HepG2 (cell line): ENCODE measurements around the gene LRPAP1.

ENCODE experiments used
- SMARCE1 ChIP-seq: fragments of 450-650 bp; IDR thresholded peaks from 2 replicates; pipeline ENCODE4 v1.6.1; 2017; ENCODE audit warnings: borderline replicate concordance
- SP1 ChIP-seq, 2 experiments: fragments of 450-650 bp in 1 of 2; sonication (generic) in 1 of 2; formaldehyde crosslinking in 1 of 2; IDR thresholded peaks; 2 replicates each; pipeline versions ENCODE4 v1.4.0 to v1.6.1; 2016 to 2020; ENCODE audit warnings: missing genetic modification reagents in 1 of 2
- SP2 ChIP-seq: sonication (generic); formaldehyde crosslinking; IDR thresholded peaks from 2 replicates; pipeline ENCODE4 v1.5.1; 2020; ENCODE audit warnings: mild to moderate bottlenecking, missing genetic modification reagents
- TCF12 ChIP-seq, 2 experiments: fragments of 450-650 bp in 1 of 2; sonication (generic) in 1 of 2; formaldehyde crosslinking in 1 of 2; IDR thresholded peaks; 2 replicates each; pipeline versions ENCODE4 v1.6.1 to v1.8.0; 2017 to 2022; ENCODE audit warnings: antibody characterized with exemption in 1 of 2, mild to moderate bottlenecking in 1 of 2, missing genetic modification reagents in 1 of 2, moderate library complexity in 1 of 2
- ZNF33A ChIP-seq: sonication (generic); formaldehyde crosslinking; IDR thresholded peaks from 2 replicates; pipeline ENCODE4 v1.5.1; 2020; ENCODE audit warnings: missing genetic modification reagents, mild to moderate bottlenecking, moderate library complexity, borderline replicate concordance
- TF ChIP-seq, protein P1 (sequence below): sonication (generic); formaldehyde crosslinking; IDR thresholded peaks from 2 replicates; pipeline ENCODE4 v1.5.0; 2020; ENCODE audit warnings: mild to moderate bottlenecking, missing genetic modification reagents, moderate library complexity
- TF ChIP-seq, protein P2 (sequence below): IDR thresholded peaks from 2 replicates; pipeline ENCODE4 v1.6.1; 2016

DNA sequence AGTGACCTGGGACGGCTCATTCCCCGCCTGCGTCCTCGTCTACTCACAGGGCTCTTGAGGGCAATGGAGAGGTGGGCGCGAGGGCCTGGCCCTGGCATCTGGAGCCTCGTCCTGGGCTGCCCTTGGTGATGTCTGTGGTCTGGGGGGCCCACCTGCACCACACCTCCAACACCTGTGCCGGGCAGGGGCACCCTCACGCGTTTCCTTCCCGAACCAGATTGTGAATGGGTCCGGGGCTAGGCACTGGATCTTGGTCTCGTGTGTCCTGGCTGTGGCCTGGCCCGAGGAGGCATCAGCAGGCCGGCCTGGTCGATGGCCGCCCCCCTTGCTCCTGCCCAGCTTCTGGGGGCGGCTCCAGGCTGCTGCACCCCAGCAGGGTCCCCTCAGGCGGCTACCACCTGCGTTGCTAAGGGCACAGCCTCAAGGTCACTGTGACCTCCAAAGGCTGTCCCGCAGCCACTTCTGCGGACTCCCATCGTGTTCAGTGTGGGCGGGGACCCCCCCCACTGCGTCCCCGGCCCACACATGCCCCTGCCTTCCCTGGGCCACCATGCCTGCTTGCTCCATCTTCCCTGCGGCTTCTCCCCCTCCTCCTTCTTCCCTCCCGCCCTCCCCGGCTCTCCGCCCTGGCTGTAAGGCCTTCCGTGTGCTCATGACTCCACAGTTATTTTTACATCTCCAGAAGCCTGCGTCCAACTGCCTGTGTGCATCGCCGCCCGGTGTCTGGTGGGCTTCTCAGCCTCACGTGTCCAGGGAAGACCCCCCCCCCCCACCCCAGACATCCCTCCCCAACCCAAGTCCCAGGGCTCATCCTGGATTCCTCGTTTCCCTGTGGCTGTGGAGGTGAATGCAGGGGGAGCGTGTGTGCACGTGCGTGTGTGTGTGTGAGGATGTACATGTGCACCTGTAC, 65.3 kb downstream of the LRPAP1 start:
- TF ChIP-seq ZNF33A (no peak), TCF12 (IDR thresholded peaks at IDR 0.05) (no peak), TCF12 (CRISPR knock-in tag; IDR thresholded peaks at IDR 0.05) (no peak), SP1 (IDR thresholded peaks at IDR 0.05) (no peak), SP1 (CRISPR knock-in tag; IDR thresholded peaks at IDR 0.05) (no peak), SP2 (CRISPR knock-in tag) (no peak), SMARCE1 (no peak)
- TF ChIP-seq, protein P1, sequence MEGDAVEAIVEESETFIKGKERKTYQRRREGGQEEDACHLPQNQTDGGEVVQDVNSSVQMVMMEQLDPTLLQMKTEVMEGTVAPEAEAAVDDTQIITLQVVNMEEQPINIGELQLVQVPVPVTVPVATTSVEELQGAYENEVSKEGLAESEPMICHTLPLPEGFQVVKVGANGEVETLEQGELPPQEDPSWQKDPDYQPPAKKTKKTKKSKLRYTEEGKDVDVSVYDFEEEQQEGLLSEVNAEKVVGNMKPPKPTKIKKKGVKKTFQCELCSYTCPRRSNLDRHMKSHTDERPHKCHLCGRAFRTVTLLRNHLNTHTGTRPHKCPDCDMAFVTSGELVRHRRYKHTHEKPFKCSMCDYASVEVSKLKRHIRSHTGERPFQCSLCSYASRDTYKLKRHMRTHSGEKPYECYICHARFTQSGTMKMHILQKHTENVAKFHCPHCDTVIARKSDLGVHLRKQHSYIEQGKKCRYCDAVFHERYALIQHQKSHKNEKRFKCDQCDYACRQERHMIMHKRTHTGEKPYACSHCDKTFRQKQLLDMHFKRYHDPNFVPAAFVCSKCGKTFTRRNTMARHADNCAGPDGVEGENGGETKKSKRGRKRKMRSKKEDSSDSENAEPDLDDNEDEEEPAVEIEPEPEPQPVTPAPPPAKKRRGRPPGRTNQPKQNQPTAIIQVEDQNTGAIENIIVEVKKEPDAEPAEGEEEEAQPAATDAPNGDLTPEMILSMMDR (CRISPR knock-in tag): no peak
- TF ChIP-seq, protein P2, sequence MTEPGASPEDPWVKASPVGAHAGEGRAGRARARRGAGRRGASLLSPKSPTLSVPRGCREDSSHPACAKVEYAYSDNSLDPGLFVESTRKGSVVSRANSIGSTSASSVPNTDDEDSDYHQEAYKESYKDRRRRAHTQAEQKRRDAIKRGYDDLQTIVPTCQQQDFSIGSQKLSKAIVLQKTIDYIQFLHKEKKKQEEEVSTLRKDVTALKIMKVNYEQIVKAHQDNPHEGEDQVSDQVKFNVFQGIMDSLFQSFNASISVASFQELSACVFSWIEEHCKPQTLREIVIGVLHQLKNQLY (CRISPR knock-in tag): no peak
